ENCODE measurements around the gene MTA3.

MTA3 gene

GRCh38 chr2:42799881-42800280, 231.4 kb downstream of the MTA3 start:
- TF ChIP-seq YY1 (IDR thresholded peaks at IDR 0.05; ENCODE audit: insufficient read depth, insufficient read length) (no peak), SUZ12 (IDR thresholded peaks at IDR 0.05; ENCODE audit: extremely low read depth, insufficient read depth, insufficient read length) (no peak), ZNF274 (IDR thresholded peaks at IDR 0.05; ENCODE audit: low read depth, low read length) (no peak)
- H3K27me3 ChIP-seq (ENCODE audit: insufficient read depth, insufficient read length), result no peaks in the 10 kb centered on the region
- no peak for DNase-seq (ENCODE audit: low read depth, low spot score)
- no peaks in the 10 kb centered on the region for H3K4me1 ChIP-seq (ENCODE audit: insufficient read depth, insufficient read length)
- H3K9me3 ChIP-seq (ENCODE audit: insufficient read depth, low read length), result no peaks in the 10 kb centered on the region
- peaks cover 5% of the 10 kb centered on the region for H3K36me3 ChIP-seq (ENCODE audit: insufficient read depth, insufficient read length, low read length)
- H3K9ac ChIP-seq (ENCODE audit: insufficient read length, low read depth), result no peak overlapping the region
- no peak overlapping the region for H3K4me3 ChIP-seq (ENCODE audit: insufficient read length, low read depth)

GRCh38 chr2:42800461-42800962, 232.1 kb downstream of the MTA3 start:
- TF ChIP-seq YY1 (IDR thresholded peaks at IDR 0.05; ENCODE audit: insufficient read depth, insufficient read length), result no peak
- no peak for TF ChIP-seq SUZ12 (IDR thresholded peaks at IDR 0.05; ENCODE audit: extremely low read depth, insufficient read depth, insufficient read length)
- no peak for TF ChIP-seq ZNF274 (IDR thresholded peaks at IDR 0.05; ENCODE audit: low read depth, low read length)
- no peak overlapping the region for H3K4me3 ChIP-seq (ENCODE audit: insufficient read length, low read depth)
- H3K36me3 ChIP-seq (ENCODE audit: insufficient read depth, insufficient read length, low read length), result peaks cover 5% of the 10 kb centered on the region
- no peak overlapping the region for H3K9ac ChIP-seq (ENCODE audit: insufficient read length, low read depth)
- H3K4me1 ChIP-seq (ENCODE audit: insufficient read depth, insufficient read length), result no peaks in the 10 kb centered on the region
- no peak for DNase-seq (ENCODE audit: low read depth, low spot score)
- H3K27me3 ChIP-seq (ENCODE audit: insufficient read depth, insufficient read length), result no peaks in the 10 kb centered on the region
- H3K9me3 ChIP-seq (ENCODE audit: insufficient read depth, low read length), result no peaks in the 10 kb centered on the region

GRCh38 chr2:42800981-42801380, 232.5 kb downstream of the MTA3 start:
- H3K9ac ChIP-seq (ENCODE audit: insufficient read length, low read depth), result no peak overlapping the region
- TF ChIP-seq ZNF274 (IDR thresholded peaks at IDR 0.05; ENCODE audit: low read depth, low read length) (no peak), YY1 (IDR thresholded peaks at IDR 0.05; ENCODE audit: insufficient read depth, insufficient read length) (no peak), SUZ12 (IDR thresholded peaks at IDR 0.05; ENCODE audit: extremely low read depth, insufficient read depth, insufficient read length) (no peak)
- no peak overlapping the region for H3K4me3 ChIP-seq (ENCODE audit: insufficient read length, low read depth)
- no peak for DNase-seq (ENCODE audit: low read depth, low spot score)
- peaks cover under 1% of the 10 kb centered on the region for H3K36me3 ChIP-seq (ENCODE audit: insufficient read depth, insufficient read length, low read length)
- no peaks in the 10 kb centered on the region for H3K4me1 ChIP-seq (ENCODE audit: insufficient read depth, insufficient read length)
- H3K27me3 ChIP-seq (ENCODE audit: insufficient read depth, insufficient read length), result no peaks in the 10 kb centered on the region
- H3K9me3 ChIP-seq (ENCODE audit: insufficient read depth, low read length), result no peaks in the 10 kb centered on the region

- no peak for TF ChIP-seq ZNF274 (IDR thresholded peaks at IDR 0.05; ENCODE audit: low read depth, low read length)
- no peak for TF ChIP-seq SUZ12 (IDR thresholded peaks at IDR 0.05; ENCODE audit: extremely low read depth, insufficient read depth, insufficient read length)
- Histone ChIP-seq H3K4me1 (ENCODE audit: insufficient read depth, insufficient read length) (no peaks in the 10 kb centered on the region), H3K36me3 (ENCODE audit: insufficient read depth, insufficient read length, low read length) (no peaks in the 10 kb centered on the region), H3K9me3 (ENCODE audit: insufficient read depth, low read length) (no peaks in the 10 kb centered on the region), H3K9ac (ENCODE audit: insufficient read length, low read depth) (no peak overlapping the region), H3K4me3 (ENCODE audit: insufficient read length, low read depth) (no peak overlapping the region), H3K27me3 (ENCODE audit: insufficient read depth, insufficient read length) (no peaks in the 10 kb centered on the region)
- DNase-seq (ENCODE audit: low read depth, low spot score), result no peak
Measured at GRCh38 chr2:42801381-42801780, 232.9 kb downstream of the MTA3 start.

GRCh38 chr2:42802150-42802549, 233.7 kb downstream of the MTA3 start:
- Histone ChIP-seq H3K4me1 (ENCODE audit: insufficient read depth, insufficient read length) (no peaks in the 10 kb centered on the region), H3K9ac (ENCODE audit: insufficient read length, low read depth) (no peak overlapping the region), H3K9me3 (ENCODE audit: insufficient read depth, low read length) (no peaks in the 10 kb centered on the region), H3K27me3 (ENCODE audit: insufficient read depth, insufficient read length) (no peaks in the 10 kb centered on the region), H3K36me3 (ENCODE audit: insufficient read depth, insufficient read length, low read length) (no peaks in the 10 kb centered on the region), H3K4me3 (ENCODE audit: insufficient read length, low read depth) (no peak overlapping the region)
- TF ChIP-seq SUZ12 (IDR thresholded peaks at IDR 0.05; ENCODE audit: extremely low read depth, insufficient read depth, insufficient read length) (no peak), YY1 (IDR thresholded peaks at IDR 0.05; ENCODE audit: insufficient read depth, insufficient read length) (no peak), ZNF274 (IDR thresholded peaks at IDR 0.05; ENCODE audit: low read depth, low read length) (no peak)
- no peak for DNase-seq (ENCODE audit: low read depth, low spot score)

DNA sequence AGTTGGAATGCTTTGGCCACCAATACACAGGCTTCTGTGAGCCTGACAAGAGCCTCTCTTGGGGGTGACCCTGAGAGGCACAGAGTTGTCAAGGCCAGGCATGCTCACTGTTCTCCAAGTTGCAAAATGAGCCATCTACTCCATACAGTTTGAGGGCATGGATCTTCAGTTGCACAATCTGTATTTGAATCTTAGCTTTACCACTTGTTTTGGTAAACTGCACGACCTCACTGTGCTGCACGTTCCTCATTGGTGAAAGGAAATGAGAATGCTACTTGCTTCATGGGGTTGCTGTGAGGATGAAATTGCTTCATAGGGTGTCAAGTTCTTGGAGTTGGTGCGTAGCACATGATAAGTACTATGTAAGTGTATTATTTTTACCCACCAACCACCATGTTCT, 235.9 kb downstream of the MTA3 start:
- Histone ChIP-seq H3K9ac (ENCODE audit: insufficient read length, low read depth) (no peak overlapping the region), H3K4me3 (ENCODE audit: insufficient read length, low read depth) (no peak overlapping the region), H3K4me1 (ENCODE audit: insufficient read depth, insufficient read length) (no peaks in the 10 kb centered on the region), H3K27me3 (ENCODE audit: insufficient read depth, insufficient read length) (no peaks in the 10 kb centered on the region), H3K9me3 (ENCODE audit: insufficient read depth, low read length) (no peaks in the 10 kb centered on the region), H3K36me3 (ENCODE audit: insufficient read depth, insufficient read length, low read length) (no peaks in the 10 kb centered on the region)
- TF ChIP-seq YY1 (IDR thresholded peaks at IDR 0.05; ENCODE audit: insufficient read depth, insufficient read length), result no peak
- no peak for TF ChIP-seq ZNF274 (IDR thresholded peaks at IDR 0.05; ENCODE audit: low read depth, low read length)
- no peak for TF ChIP-seq SUZ12 (IDR thresholded peaks at IDR 0.05; ENCODE audit: extremely low read depth, insufficient read depth, insufficient read length)
- DNase-seq (ENCODE audit: low read depth, low spot score), result no peak

- H3K4me1 ChIP-seq (ENCODE audit: insufficient read depth, insufficient read length), result no peaks in the 10 kb centered on the region
Measured at GRCh38 chr2:42804891-42805290, 236.5 kb downstream of the MTA3 start.

More at GRCh38 chr2:42804891-42805290, 236.5 kb downstream of the MTA3 start:
- Histone ChIP-seq H3K9me3 (ENCODE audit: insufficient read depth, low read length) (no peaks in the 10 kb centered on the region), H3K36me3 (ENCODE audit: insufficient read depth, insufficient read length, low read length) (no peaks in the 10 kb centered on the region), H3K9ac (ENCODE audit: insufficient read length, low read depth) (no peak overlapping the region), H3K4me3 (ENCODE audit: insufficient read length, low read depth) (no peak overlapping the region), H3K27me3 (ENCODE audit: insufficient read depth, insufficient read length) (no peaks in the 10 kb centered on the region)
- TF ChIP-seq SUZ12 (IDR thresholded peaks at IDR 0.05; ENCODE audit: extremely low read depth, insufficient read depth, insufficient read length), result no peak
- no peak for TF ChIP-seq ZNF274 (IDR thresholded peaks at IDR 0.05; ENCODE audit: low read depth, low read length)
- no peak for TF ChIP-seq YY1 (IDR thresholded peaks at IDR 0.05; ENCODE audit: insufficient read depth, insufficient read length)
- no peak for DNase-seq (ENCODE audit: low read depth, low spot score)
